Glutamatergic neuron (in vitro differentiated cells): ENCODE data around the gene UGT2B28. TPM values are rescaled to one million over a fixed set of nuclear protein-coding genes. Genes with fewer than 3 reads are reported as not detected.
A peak's percentile ranks its signal among the peaks of the same experiment; 100 is the strongest.
"Not testable (repeated sequence)": the region's sequence is repeated elsewhere in the genome, so short reads cannot be mapped to it uniquely, and the experiment has no call there.

Experiments
- DNase-seq: peaks from one replicate; pipeline ENCODE4 v3.0.0; 2022
- H3K27ac Mint-ChIP-seq: one replicate; pipeline ENCODE4 v1.8.0; 2020; ENCODE audit warnings: mild to moderate bottlenecking, mixed read lengths, inconsistent platforms; ENCODE audit not compliant: unreplicated experiment
- H3K27me3 Mint-ChIP-seq: one replicate; pipeline ENCODE4 v1.8.0; 2020; ENCODE audit warnings: mild to moderate bottlenecking, moderate library complexity, mixed read lengths, inconsistent platforms; ENCODE audit not compliant: unreplicated experiment
- H3K36me3 Mint-ChIP-seq: one replicate; pipeline ENCODE4 v1.8.0; 2020; ENCODE audit warnings: mild to moderate bottlenecking, mixed read lengths, inconsistent platforms; ENCODE audit not compliant: unreplicated experiment
- H3K4me1 Mint-ChIP-seq: one replicate; pipeline ENCODE4 v1.8.0; 2020; ENCODE audit warnings: mild to moderate bottlenecking, low read depth, mixed read lengths, inconsistent platforms; ENCODE audit not compliant: unreplicated experiment
- H3K4me3 Mint-ChIP-seq: one replicate; pipeline ENCODE4 v1.8.0; 2020; ENCODE audit warnings: mild to moderate bottlenecking, mixed read lengths, inconsistent platforms; ENCODE audit not compliant: unreplicated experiment
- H3K9me3 Mint-ChIP-seq: one replicate; pipeline ENCODE4 v1.8.0; 2020; ENCODE audit warnings: mild to moderate bottlenecking, moderate library complexity, mixed read lengths, inconsistent platforms; ENCODE audit not compliant: unreplicated experiment
- CTCF ChIP-seq: fragments of 200-600 bp; sonication (generic); IDR thresholded peaks from one replicate; pipeline ENCODE4 v1.5.0; 2021; ENCODE audit not compliant: partially characterized antibody, unreplicated experiment
- total RNA-seq: library from RNA; stranded (reverse); fragmentation: NEBNext Ultra II Directional; extraction: Animal tissue kit (Norgen Biotek cat#: 25700); gene quantifications from one replicate; pipeline ENCODE4 v1.2.1, GENCODE V29; 2021; ENCODE audit not compliant: unreplicated experiment

The UGT2B28 gene
- total RNA-seq, 1 donor from 2014 or later, result not detected

- Mint-ChIP-seq H3K27me3 (no peaks in the 10 kb centered on the region), H3K4me3 (no peak overlapping the region), H3K9me3 (no peaks in the 10 kb centered on the region), H3K27ac (no peak overlapping the region), H3K4me1 (no peaks in the 10 kb centered on the region), H3K36me3 (no peaks in the 10 kb centered on the region)
- DNase-seq, result no peak
- peak; percentile 30 for TF ChIP-seq CTCF
These were observed 43.0 kb downstream of the UGT2B28 start for GRCh38 chr4:69323284-69323683.

- no peaks in the 10 kb centered on the region for H3K36me3 Mint-ChIP-seq
- no peaks in the 10 kb centered on the region for H3K27me3 Mint-ChIP-seq
- TF ChIP-seq CTCF, result no peak
- DNase-seq, result no peak
- H3K4me1 Mint-ChIP-seq, result no peaks in the 10 kb centered on the region
- no peaks in the 10 kb centered on the region for H3K9me3 Mint-ChIP-seq
- no peak overlapping the region for H3K4me3 Mint-ChIP-seq
- H3K27ac Mint-ChIP-seq, result no peak overlapping the region
These were observed 50.2 kb downstream of the UGT2B28 start for GRCh38 chr4:69330345-69331047.

- H3K4me3 Mint-ChIP-seq, H3K27me3 Mint-ChIP-seq, H3K36me3 Mint-ChIP-seq, H3K27ac Mint-ChIP-seq, DNase-seq, H3K9me3 Mint-ChIP-seq, H3K4me1 Mint-ChIP-seq: not testable (repeated sequence)
These were observed 51.0 kb downstream of the UGT2B28 start for GRCh38 chr4:69331304-69331703.

GRCh38 chr4:69335485-69335884 is 55.2 kb downstream of the UGT2B28 start:
- H3K27me3 Mint-ChIP-seq, DNase-seq, H3K4me3 Mint-ChIP-seq, H3K4me1 Mint-ChIP-seq, H3K36me3 Mint-ChIP-seq, H3K9me3 Mint-ChIP-seq, H3K27ac Mint-ChIP-seq: not testable (repeated sequence)
- peak; percentile 24 for TF ChIP-seq CTCF

GRCh38 chr4:69343114-69343513 is 62.8 kb downstream of the UGT2B28 start:
- H3K27ac Mint-ChIP-seq, DNase-seq, H3K4me1 Mint-ChIP-seq, H3K4me3 Mint-ChIP-seq, H3K27me3 Mint-ChIP-seq, H3K9me3 Mint-ChIP-seq, H3K36me3 Mint-ChIP-seq: not testable (repeated sequence)

GRCh38 chr4:69343558-69344420 is 63.5 kb downstream of the UGT2B28 start:
- H3K36me3 Mint-ChIP-seq, H3K27me3 Mint-ChIP-seq, H3K4me1 Mint-ChIP-seq, H3K27ac Mint-ChIP-seq, H3K9me3 Mint-ChIP-seq, DNase-seq, H3K4me3 Mint-ChIP-seq: not testable (repeated sequence)

Other genes with a start within 250 kb of the UGT2B28 start
- gene UGT2B7, start 184.0 kb upstream of the UGT2B28 start, total RNA-seq, result not detected
- gene UGT2B11, start 65.7 kb upstream of the UGT2B28 start, total RNA-seq, result not detected
- gene UGT2B4, start 215.4 kb downstream of the UGT2B28 start, total RNA-seq, result not detected